Keratinocyte (primary cell): Measurements from ENCODE around the gene TBL1Y.

Experiments
- CTCF ChIP-seq, 3 experiments: IDR thresholded peaks in 1 of 3; conservative IDR thresholded peaks in 1 of 3; optimal IDR thresholded peaks in 1 of 3; 2 replicates in 2 of 3; 3 replicates in 1 of 3; pipeline versions ENCODE3 to v1.5.1; 2011; ENCODE audit warnings: low read length in 3 of 3, mild to moderate bottlenecking in 3 of 3, moderate library complexity in 2 of 3, control low read depth in 1 of 3, inconsistent platforms in 1 of 3; ENCODE audit not compliant: insufficient read depth in 2 of 3; ENCODE audit errors: extremely low read depth in 1 of 3
- EZH2 ChIP-seq: IDR thresholded peaks from one replicate; pipeline ENCODE4 v1.6.1; 2012; ENCODE audit warnings: inconsistent platforms, mild to moderate bottlenecking, low read length, moderate library complexity

GRCh38 chrY:7097021-7097420 lies 186.5 kb downstream of the TBL1Y start:
- TF ChIP-seq CTCF (optimal IDR thresholded peaks at IDR 0.05 in 1 of 3, IDR thresholded peaks at IDR 0.05 in 1 of 3, conservative IDR thresholded peaks at IDR 0.05 in 1 of 3; ENCODE audit: extremely low read depth in 1 of 3, insufficient read depth in 2 of 3, low read length in 3 of 3) (no peak), EZH2 (no peak)
